SK-N-SH treated with all-trans-retinoic acid at 6 μM for 48 hours (cell line): Measurements from ENCODE around the gene SKA1.

Source experiments
- ATAC-seq: fragments of 200-7000 bp; cut with Tn5 transposase; 3 replicates; pipeline ENCODE4 v1.9.1; 2020; ENCODE audit warnings: mild to moderate bottlenecking, moderate library complexity
- ARNTL ChIP-seq: fragments of 450-650 bp; formaldehyde crosslinking; IDR thresholded peaks from 2 replicates; pipeline ENCODE4 v1.5.0; 2020; ENCODE audit warnings: low read depth, mild to moderate bottlenecking, moderate library complexity, borderline replicate concordance
- BACH2 ChIP-seq: fragments of 250-450 bp; sonication (Bioruptor Pico); IDR thresholded peaks from 2 replicates; pipeline ENCODE4 v1.9.0; 2021; ENCODE audit warnings: mild to moderate bottlenecking, borderline replicate concordance
- CSDC2 ChIP-seq: fragments of 250-450 bp; sonication (Bioruptor Pico); IDR thresholded peaks from 2 replicates; pipeline ENCODE4 v1.5.0; 2020; ENCODE audit warnings: mild to moderate bottlenecking, moderate library complexity
- GLIS3 ChIP-seq: fragments of 250-450 bp; sonication (Bioruptor Pico); IDR thresholded peaks from 2 replicates; pipeline ENCODE4 v1.5.0; 2020; ENCODE audit warnings: mild to moderate bottlenecking, moderate library complexity
- ISL1 ChIP-seq: fragments of 250-450 bp; sonication (Bioruptor Pico); IDR thresholded peaks from 2 replicates; pipeline ENCODE4 v2.1.2; 2022; ENCODE audit warnings: mild to moderate bottlenecking, moderate library complexity
- OSR1 ChIP-seq: fragments of 250-450 bp; sonication (Bioruptor Pico); IDR thresholded peaks from 2 replicates; pipeline ENCODE4 v1.8.0; 2022; ENCODE audit warnings: moderate library complexity, mild to moderate bottlenecking, inconsistent platforms
- PATZ1 ChIP-seq: fragments of 250-450 bp; sonication (Bioruptor Pico); IDR thresholded peaks from 2 replicates; pipeline ENCODE4 v1.8.0; 2020; ENCODE audit warnings: mild to moderate bottlenecking, moderate library complexity, borderline replicate concordance
- POU6F1 ChIP-seq: fragments of 250-450 bp; sonication (Bioruptor Pico); IDR thresholded peaks from 2 replicates; pipeline ENCODE4 v1.8.0; 2021; ENCODE audit warnings: low read depth, mild to moderate bottlenecking, moderate library complexity, borderline replicate concordance
- PPARA ChIP-seq: fragments of 250-450 bp; sonication (Bioruptor Pico); IDR thresholded peaks from 2 replicates; pipeline ENCODE4 v1.5.0; 2020; ENCODE audit warnings: mild to moderate bottlenecking, borderline replicate concordance
- RARB ChIP-seq: fragments of 250-450 bp; sonication (Bioruptor Pico); IDR thresholded peaks from 2 replicates; pipeline ENCODE4 v1.8.0; 2021; ENCODE audit warnings: mild to moderate bottlenecking, moderate library complexity
- TOX ChIP-seq: fragments of 250-450 bp; sonication (Bioruptor Pico); IDR thresholded peaks from 2 replicates; pipeline ENCODE4 v1.8.0; 2021; ENCODE audit warnings: mild to moderate bottlenecking, moderate library complexity, borderline replicate concordance
- TSHZ2 ChIP-seq: fragments of 250-450 bp; sonication (Bioruptor Pico); IDR thresholded peaks from 2 replicates; pipeline ENCODE4 v1.5.0; 2020; ENCODE audit warnings: mild to moderate bottlenecking, moderate library complexity
- ZC3H10 ChIP-seq: fragments of 250-450 bp; sonication (Bioruptor Pico); IDR thresholded peaks from 2 replicates; pipeline ENCODE4 v1.5.1; 2021; ENCODE audit warnings: mild to moderate bottlenecking, moderate library complexity
- ZFP3 ChIP-seq: fragments of 250-450 bp; sonication (Bioruptor Pico); IDR thresholded peaks from 2 replicates; pipeline ENCODE4 v1.5.0; 2020; ENCODE audit warnings: mild to moderate bottlenecking, moderate library complexity
- ZNF565 ChIP-seq: fragments of 450-650 bp; formaldehyde crosslinking; conservative IDR thresholded peaks from 2 replicates; pipeline ENCODE4 v1.5.0; 2020; ENCODE audit warnings: low read depth, mild to moderate bottlenecking, moderate library complexity
- ZNF70 ChIP-seq: fragments of 450-650 bp; formaldehyde crosslinking; IDR thresholded peaks from 2 replicates; pipeline ENCODE4 v1.5.0; 2020; ENCODE audit warnings: mild to moderate bottlenecking, moderate library complexity
- ZNF8 ChIP-seq: fragments of 450-650 bp; formaldehyde crosslinking; IDR thresholded peaks from 2 replicates; pipeline ENCODE4 v1.5.0; 2020; ENCODE audit warnings: mild to moderate bottlenecking, moderate library complexity

The SKA1 gene

GRCh38 chr18:50418650-50419049 is 43.8 kb downstream of the SKA1 start:
- no peak for ATAC-seq
- TF ChIP-seq ARNTL (CRISPR knock-in tag) (no peak), RARB (CRISPR knock-in tag) (no peak), BACH2 (CRISPR knock-in tag) (no peak), CSDC2 (CRISPR knock-in tag) (no peak), ZC3H10 (CRISPR knock-in tag) (no peak), TOX (CRISPR knock-in tag) (no peak)

GRCh38 chr18:50422286-50422898 is 47.5 kb downstream of the SKA1 start:
- TF ChIP-seq TOX (CRISPR knock-in tag) (no peak), ISL1 (peak; percentile 43; the same call in 1 of the 2 replicates)
- ATAC-seq: no peak

GRCh38 chr18:50424877-50425690 is 50.2 kb downstream of the SKA1 start:
- TF ChIP-seq PATZ1 (no peak), POU6F1 (no peak), ZFP3 (no peak), ZNF565 (CRISPR knock-in tag) (no peak), ZNF8 (no peak), OSR1 (no peak), GLIS3 (CRISPR knock-in tag) (no peak), ZC3H10 (CRISPR knock-in tag) (no peak)
- no peak for ATAC-seq

GRCh38 chr18:50427896-50428295 is 53.0 kb downstream of the SKA1 start:
- ATAC-seq: no peak
- TF ChIP-seq OSR1: no peak
- no peak for TF ChIP-seq RARB (CRISPR knock-in tag)
- no peak for TF ChIP-seq ZNF8
- TF ChIP-seq PPARA: no peak
- TF ChIP-seq TSHZ2: no peak
- no peak for TF ChIP-seq PATZ1
- no peak for TF ChIP-seq ARNTL (CRISPR knock-in tag)
- no peak for TF ChIP-seq ZNF565 (CRISPR knock-in tag)
- no peak for TF ChIP-seq ZNF70 (CRISPR knock-in tag)
- TF ChIP-seq BACH2 (CRISPR knock-in tag): no peak
